Fibroblast of lung (primary cell): ENCODE results near the gene STK32B. TPM values are rescaled to one million over a fixed set of nuclear protein-coding genes. Genes with fewer than 3 reads are reported as not detected.
A peak's percentile ranks its signal among the peaks of the same experiment; 100 is the strongest.

ENCODE experiments used
- DNase-seq, 2 donors: peaks; one replicate each; pipeline versions ENCODE4 v3.0.0 to v3.0.0-alpha.2; 2010; ENCODE audit warnings: low read depth in 2 of 2
- H2AFZ ChIP-seq: 2 replicates; pipeline ENCODE4 v1.5.1; 2012; ENCODE audit warnings: low read length, control low read depth, inconsistent platforms
- H3K27ac ChIP-seq: 2 replicates; pipeline ENCODE4 v1.5.1; 2011; ENCODE audit warnings: low read length, control low read depth; ENCODE audit not compliant: insufficient read depth
- H3K27me3 ChIP-seq: 2 replicates; pipeline ENCODE4 v1.5.1; 2011; ENCODE audit warnings: mild to moderate bottlenecking, low read length; ENCODE audit not compliant: control insufficient read depth, insufficient read depth
- H3K36me3 ChIP-seq: 2 replicates; pipeline ENCODE4 v1.5.1; 2011; ENCODE audit warnings: low read length; ENCODE audit not compliant: control insufficient read depth, insufficient read depth
- H3K4me1 ChIP-seq: 2 replicates; pipeline ENCODE4 v1.5.1; 2011; ENCODE audit warnings: low read length; ENCODE audit not compliant: control insufficient read depth, insufficient read depth; ENCODE audit errors: extremely low read depth
- H3K4me2 ChIP-seq: 2 replicates; pipeline ENCODE4 v1.5.1; 2011; ENCODE audit warnings: low read length, control low read depth; ENCODE audit not compliant: insufficient read depth; ENCODE audit errors: extremely low read depth
- H3K4me3 ChIP-seq, 4 experiments: fragments of 200-600 bp in 1 of 4; sonication (generic) in 1 of 4; replicated peaks in 1 of 4; 2 replicates each; pipeline ENCODE4 v1.5.1; 2011 to 2016; ENCODE audit warnings: low read length in 4 of 4, low read depth in 3 of 4, mild to moderate bottlenecking in 3 of 4, control low read depth in 2 of 4, inconsistent platforms in 1 of 4, mixed read lengths in 1 of 4; ENCODE audit not compliant: insufficient read depth in 1 of 4; ENCODE audit errors: control extremely low read depth in 1 of 4
- H3K79me2 ChIP-seq: 2 replicates; pipeline ENCODE4 v1.5.1; 2012; ENCODE audit warnings: mild to moderate bottlenecking, low read length, inconsistent platforms; ENCODE audit not compliant: control insufficient read depth, insufficient read depth
- H3K9ac ChIP-seq: 2 replicates; pipeline ENCODE4 v1.5.1; 2011; ENCODE audit warnings: mild to moderate bottlenecking, low read length, control low read depth; ENCODE audit not compliant: insufficient read depth
- H3K9me3 ChIP-seq: 2 replicates; pipeline ENCODE4 v1.5.1; 2012; ENCODE audit warnings: low read depth, low read length; ENCODE audit not compliant: control insufficient read depth, insufficient read depth
- H4K20me1 ChIP-seq: 2 replicates; pipeline ENCODE4 v1.5.1; 2011; ENCODE audit warnings: low read length; ENCODE audit not compliant: control insufficient read depth, insufficient read depth; ENCODE audit errors: extremely low read depth
- CTCF ChIP-seq, 2 donors: IDR thresholded peaks in 1 of 2; conservative IDR thresholded peaks in 1 of 2; 1 replicate in 1 of 2; 2 replicates in 1 of 2; pipeline ENCODE4 v1.5.1; 2011 to 2012; ENCODE audit warnings: low read length in 2 of 2, control low read depth in 1 of 2, inconsistent platforms in 1 of 2, low read depth in 1 of 2, mild to moderate bottlenecking in 1 of 2
- EZH2 ChIP-seq: IDR thresholded peaks from 2 replicates; pipeline ENCODE4 v1.5.1; 2012; ENCODE audit warnings: low read length, control low read depth, mild to moderate bottlenecking; ENCODE audit errors: missing control alignments
- polyA plus RNA-seq, 2 donors: library from polyadenylated mRNA; depleted of rRNA in 1 of 2; stranded (reverse) in 1 of 2; unstranded in 1 of 2; fragments of >200 nt; gene quantifications; 2 replicates each; pipeline ENCODE4 v1.2.1, GENCODE V29; 2011 to 2012; ENCODE audit warnings: missing spikeins in 1 of 2
- total RNA-seq: library from RNA; depleted of rRNA; stranded (reverse); fragments of >200 nt; gene quantifications from 2 replicates; pipeline ENCODE4 v1.2.1, GENCODE V29; 2014

Gene STK32B
- total and polyA plus RNA-seq, 2 donors (not counting 1 experiment from before 2014, with no cell fraction given) = 0.50 to 1.4 TPM

- Histone ChIP-seq H3K27me3 (no peaks in the 10 kb centered on the region), H3K27ac (no peak overlapping the region), H3K4me2 (no peak overlapping the region), H3K4me1 (no peaks in the 10 kb centered on the region), H3K79me2 (no peaks in the 10 kb centered on the region), H2AFZ (no peak overlapping the region), H3K36me3 (no peaks in the 10 kb centered on the region), H4K20me1 (no peaks in the 10 kb centered on the region), H3K9me3 (no peaks in the 10 kb centered on the region), H3K4me3 (no peak overlapping the region), H3K9ac (no peak overlapping the region)
- TF ChIP-seq EZH2 (no peak), CTCF (conservative IDR thresholded peaks at IDR 0.05 in 1 of 2, IDR thresholded peaks at IDR 0.05 in 1 of 2; ENCODE audit: low read depth in 1 of 2, low read length in 2 of 2) (no peak)
- peak in 1 of 2 donors; percentile 7 for DNase-seq
Measured at GRCh38 chr4:5224340-5224739, 173.1 kb downstream of the STK32B start.

DNA sequence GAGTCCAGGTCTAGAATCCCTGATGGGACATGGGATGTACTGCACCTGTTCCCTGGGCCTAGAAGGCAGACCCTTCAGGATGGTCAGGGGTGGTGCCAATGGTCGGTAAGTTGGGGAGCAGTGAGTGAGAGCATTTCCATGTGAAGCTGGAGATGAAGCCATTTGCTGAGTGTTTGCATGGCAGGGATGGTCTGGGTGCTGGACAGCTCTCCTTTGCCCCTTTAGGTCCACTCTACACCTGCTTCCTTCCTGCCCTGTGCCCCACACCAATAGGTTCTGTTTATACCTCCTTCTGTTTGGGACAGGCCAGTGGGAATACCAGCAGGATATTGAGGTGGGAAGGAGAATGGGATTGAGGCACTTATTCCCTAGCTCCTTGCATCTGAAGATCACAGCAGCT, 181.3 kb downstream of the STK32B start:
- TF ChIP-seq CTCF (conservative IDR thresholded peaks at IDR 0.05 in 1 of 2, IDR thresholded peaks at IDR 0.05 in 1 of 2; ENCODE audit: low read depth in 1 of 2, low read length in 2 of 2) (no peak), EZH2 (no peak)
- Histone ChIP-seq H3K36me3 (no peaks in the 10 kb centered on the region), H3K79me2 (no peaks in the 10 kb centered on the region), H4K20me1 (no peaks in the 10 kb centered on the region), H3K9me3 (no peaks in the 10 kb centered on the region), H2AFZ (no peak overlapping the region), H3K4me3 (no peak overlapping the region), H3K4me1 (no peaks in the 10 kb centered on the region), H3K27ac (no peak overlapping the region), H3K9ac (no peak overlapping the region), H3K4me2 (no peak overlapping the region), H3K27me3 (no peaks in the 10 kb centered on the region)
- DNase-seq = no peak

DNA sequence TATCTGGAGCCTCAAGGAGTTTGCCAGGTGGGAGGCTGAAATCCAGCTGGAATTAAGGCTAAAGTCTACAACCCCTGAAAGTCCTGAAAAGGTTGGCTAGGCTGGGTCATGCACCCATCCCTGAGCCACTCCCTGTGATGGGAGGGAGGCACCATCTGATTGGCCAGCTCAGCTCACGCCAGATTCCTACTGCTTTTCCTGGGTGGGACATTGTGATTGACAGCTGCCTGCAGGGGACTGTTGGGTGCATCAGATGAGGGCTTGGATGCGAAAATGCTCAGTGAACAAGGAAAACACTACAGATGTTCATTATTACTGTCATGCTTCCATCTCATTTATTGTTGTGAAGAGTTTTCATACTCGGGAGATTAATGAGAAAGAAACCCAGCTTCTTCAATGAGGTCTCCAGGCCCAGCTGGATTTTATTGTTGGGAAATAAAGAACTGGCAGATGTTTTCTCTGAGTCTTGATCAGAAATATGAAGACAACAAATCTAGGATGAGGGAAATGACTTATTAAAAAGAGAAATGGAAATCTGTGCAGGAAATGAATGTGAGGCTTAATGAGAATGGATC, 185.9 kb downstream of the STK32B start:
- H3K27ac ChIP-seq = no peak overlapping the region
- DNase-seq = no peak
- H3K79me2 ChIP-seq = no peaks in the 10 kb centered on the region
- H4K20me1 ChIP-seq = no peaks in the 10 kb centered on the region
- no peak for TF ChIP-seq CTCF (conservative IDR thresholded peaks at IDR 0.05 in 1 of 2, IDR thresholded peaks at IDR 0.05 in 1 of 2; ENCODE audit: low read depth in 1 of 2, low read length in 2 of 2)
- TF ChIP-seq EZH2 = no peak
- H2AFZ ChIP-seq = no peak overlapping the region
- H3K4me3 ChIP-seq = no peak overlapping the region
- no peaks in the 10 kb centered on the region for H3K9me3 ChIP-seq
- no peak overlapping the region for H3K4me2 ChIP-seq
- no peaks in the 10 kb centered on the region for H3K27me3 ChIP-seq
- no peaks in the 10 kb centered on the region for H3K4me1 ChIP-seq
- H3K9ac ChIP-seq = no peak overlapping the region
- H3K36me3 ChIP-seq = no peaks in the 10 kb centered on the region
